ENCODE results near the gene SPON2. TPM values are rescaled to one million over a fixed set of nuclear protein-coding genes. Genes with fewer than 3 reads are reported as not detected.
A peak's percentile ranks its signal among the peaks of the same experiment; 100 is the strongest.

The SPON2 gene
- total RNA-seq, 1 donor from 2014 or later, result 52.0 TPM

- no peak for DNase-seq (ENCODE audit: low spot score)
Observed at GRCh38 chr4:1195109-1195671, 22.8 kb upstream of the SPON2 start.

- peak; percentile 49 for DNase-seq (ENCODE audit: low spot score)
Observed at GRCh38 chr4:1194010-1194900, 21.9 kb upstream of the SPON2 start.

GRCh38 chr4:1193206-1194009 lies 21.0 kb upstream of the SPON2 start:
- DNase-seq (ENCODE audit: low spot score), result no peak

GRCh38 chr4:1192493-1193205 lies 20.3 kb upstream of the SPON2 start:
- peak; percentile 11 for DNase-seq (ENCODE audit: low spot score)

GRCh38 chr4:1192091-1192492 lies 19.7 kb upstream of the SPON2 start:
- peak; percentile 95 for DNase-seq (ENCODE audit: low spot score)

- DNase-seq (ENCODE audit: low spot score), result no peak
Observed at GRCh38 chr4:1191621-1192020, 19.2 kb upstream of the SPON2 start.

GRCh38 chr4:1187182-1187581 lies 14.8 kb upstream of the SPON2 start:
- DNase-seq (ENCODE audit: low spot score), result no peak

- no peak for DNase-seq (ENCODE audit: low spot score)
Observed at GRCh38 chr4:1183985-1184773, 11.8 kb upstream of the SPON2 start.

GRCh38 chr4:1182313-1182712 lies 9.9 kb upstream of the SPON2 start:
- no peak for DNase-seq (ENCODE audit: low spot score)

- DNase-seq (ENCODE audit: low spot score), result no peak
Observed at GRCh38 chr4:1180663-1181062, 8.3 kb upstream of the SPON2 start.

GRCh38 chr4:1179976-1180375 lies 7.6 kb upstream of the SPON2 start:
- no peak for DNase-seq (ENCODE audit: low spot score)

- no peak for DNase-seq (ENCODE audit: low spot score)
Observed at GRCh38 chr4:1179089-1179441, 6.7 kb upstream of the SPON2 start.

- DNase-seq (ENCODE audit: low spot score), result no peak
Observed at GRCh38 chr4:1178300-1179088, 6.1 kb upstream of the SPON2 start.

- DNase-seq (ENCODE audit: low spot score), result no peak
Observed at GRCh38 chr4:1177274-1178141, 5.1 kb upstream of the SPON2 start.

- DNase-seq (ENCODE audit: low spot score), result no peak
Observed at GRCh38 chr4:1176398-1177273, 4.3 kb upstream of the SPON2 start.

- no peak for DNase-seq (ENCODE audit: low spot score)
Observed at GRCh38 chr4:1175635-1176229, 3.3 kb upstream of the SPON2 start.

- DNase-seq (ENCODE audit: low spot score), result no peak
Observed at GRCh38 chr4:1174941-1175634, 2.7 kb upstream of the SPON2 start.
